Uterus (tissue), 2 donors: ENCODE data around the gene PROCR.

Experiments used
- CTCF ChIP-seq, 4 experiments: fragments of 200-600 bp in 2 of 4; fragments of 450-650 bp in 2 of 4; sonication (generic) in 2 of 4; IDR thresholded peaks; one replicate each; pipeline ENCODE4 v1.5.1; 2016 to 2019; ENCODE audit warnings: antibody characterized with exemption in 4 of 4, mild to moderate bottlenecking in 2 of 4, moderate library complexity in 1 of 4
- POLR2A ChIP-seq, 2 donors: fragments of 450-650 bp; IDR thresholded peaks; one replicate each; pipeline ENCODE4 v1.6.1; 2016; ENCODE audit warnings: antibody characterized with exemption in 2 of 2, mild to moderate bottlenecking in 1 of 2, moderate library complexity in 1 of 2

- TF ChIP-seq CTCF (IDR thresholded peaks at IDR 0.05) (no peak), POLR2A (IDR thresholded peaks at IDR 0.05) (no peak)
These were observed 4.3 kb downstream of the PROCR start for GRCh38 chr20:35176132-35176531.
